A549 (cell line): ENCODE data around the gene STAP1. TPM values are rescaled to one million over a fixed set of nuclear protein-coding genes. Genes with fewer than 3 reads are reported as not detected.

ENCODE experiments used
- ATAC-seq, 2 experiments: fragments of 200-7000 bp in 1 of 2; fragments of >200 bp in 1 of 2; cut with Nextera tagmentation in 1 of 2; cut with Tn5 transposase in 1 of 2; 3 replicates each; pipeline versions ENCODE4 v1.8.0 to v1.9.1; 2018 to 2020; ENCODE audit warnings: mild to moderate bottlenecking in 1 of 2, moderate library complexity in 1 of 2
- CTCF ChIA-PET: fragments of 300-600 bp; sonication (Branson Sonifier 250); formaldehyde crosslinking; extraction: SDS; loops from one replicate; lab custom pipeline; 2021; ENCODE audit warnings: antibody characterized with exemption, inconsistent platforms; lab: Yijun Ruan, JAX
- POLR2A ChIA-PET: fragments of 350-600 bp; formaldehyde crosslinking; extraction: SDS; loops from one replicate; lab custom pipeline; 2021; ENCODE audit warnings: antibody characterized with exemption, inconsistent platforms; lab: Yijun Ruan, JAX
- DNase-seq, 2 experiments: peaks; one replicate each; pipeline versions ENCODE4 v3.0.0 to v3.0.0-alpha.2; 2011 to 2016; ENCODE audit warnings: low read depth in 1 of 2, low spot score in 1 of 2
- FAIRE-seq: peaks from 2 replicates; lab custom pipeline; 2011; peaks lifted over from hg19 to GRCh38; lab: Jason Lieb, UNC
- H3K27ac ChIP-seq, 2 experiments: fragments of >200 bp; sonication (Bioruptor Twin); formaldehyde crosslinking; 3 replicates each; pipeline ENCODE4 v1.5.1; 2016 to 2017
- H3K4me1 ChIP-seq: fragments of >200 bp; sonication (Bioruptor Twin); formaldehyde crosslinking; 3 replicates; pipeline ENCODE4 v1.6.1; 2016
- H3K4me2 ChIP-seq: fragments of >200 bp; sonication (Bioruptor Twin); formaldehyde crosslinking; 3 replicates; pipeline ENCODE4 v1.6.1; 2016
- H3K4me3 ChIP-seq: fragments of >200 bp; sonication (Bioruptor Twin); formaldehyde crosslinking; 3 replicates; pipeline ENCODE4 v1.5.1; 2016
- H3K9me3 ChIP-seq: fragments of >200 bp; sonication (Bioruptor Twin); formaldehyde crosslinking; 3 replicates; pipeline ENCODE4 v1.6.1; 2016
- BHLHE40 ChIP-seq: IDR thresholded peaks from 2 replicates; pipeline ENCODE4 v1.6.1; 2012; ENCODE audit warnings: low read depth, low read length, inconsistent platforms
- CBX8 ChIP-seq: fragments of 200-600 bp; sonication (generic); IDR thresholded peaks from 2 replicates; pipeline ENCODE4 v1.6.1; 2016
- CEBPB ChIP-seq, 2 experiments: fragments of >200 bp in 1 of 2; sonication (Bioruptor Twin) in 1 of 2; formaldehyde crosslinking in 1 of 2; IDR thresholded peaks; 2 replicates each; pipeline ENCODE4 v1.6.1; 2012 to 2016
- EHF ChIP-seq: fragments of 250-450 bp; sonication (Bioruptor Pico); IDR thresholded peaks from 2 replicates; pipeline ENCODE4 v1.5.0; 2020; ENCODE audit warnings: mild to moderate bottlenecking
- EHMT2 ChIP-seq: fragments of 200-600 bp; sonication (generic); IDR thresholded peaks from 2 replicates; pipeline ENCODE4 v1.6.1; 2016; ENCODE audit warnings: antibody characterized with exemption, low read depth, mild to moderate bottlenecking, moderate library complexity
- ESRRA ChIP-seq: fragments of 150-350 bp; IDR thresholded peaks from 2 replicates; pipeline ENCODE4 v1.6.1; 2014; ENCODE audit warnings: mild to moderate bottlenecking, low read length, borderline replicate concordance
- FOSB ChIP-seq: fragments of 250-450 bp; sonication (Bioruptor Pico); IDR thresholded peaks from 2 replicates; pipeline ENCODE4 v1.5.0; 2020; ENCODE audit warnings: mild to moderate bottlenecking, moderate library complexity
- GATA3 ChIP-seq: IDR thresholded peaks from 2 replicates; pipeline ENCODE4 v1.6.1; 2012; ENCODE audit warnings: borderline replicate concordance
- HDAC2 ChIP-seq: fragments of 200-600 bp; sonication (generic); IDR thresholded peaks from 2 replicates; pipeline ENCODE4 v1.6.1; 2016
- HEYL ChIP-seq: fragments of 250-450 bp; sonication (Bioruptor Pico); IDR thresholded peaks from 2 replicates; pipeline ENCODE4 v1.8.0; 2021; ENCODE audit warnings: mild to moderate bottlenecking, moderate library complexity
- HOXB13 ChIP-seq: fragments of 250-450 bp; sonication (Bioruptor Pico); IDR thresholded peaks from 2 replicates; pipeline ENCODE4 v1.5.0; 2020; ENCODE audit warnings: low read depth, mild to moderate bottlenecking, moderate library complexity
- HOXB5 ChIP-seq: fragments of 250-450 bp; sonication (Bioruptor Pico); IDR thresholded peaks from 2 replicates; pipeline ENCODE4 v1.5.0; 2020; ENCODE audit warnings: mild to moderate bottlenecking, moderate library complexity
- JUNB ChIP-seq: fragments of >200 bp; sonication (Bioruptor Twin); formaldehyde crosslinking; IDR thresholded peaks from 2 replicates; pipeline ENCODE4 v1.6.1; 2016
- NPAS2 ChIP-seq: fragments of 250-450 bp; sonication (Bioruptor Pico); IDR thresholded peaks from 2 replicates; pipeline ENCODE4 v1.8.0; 2022; ENCODE audit warnings: mild to moderate bottlenecking, moderate library complexity, borderline replicate concordance
- NR3C1 ChIP-seq: fragments of >200 bp; sonication (Bioruptor Twin); formaldehyde crosslinking; IDR thresholded peaks from 3 replicates; pipeline ENCODE4 v1.6.1; 2017
- PHF8 ChIP-seq: fragments of 200-600 bp; sonication (generic); IDR thresholded peaks from 2 replicates; pipeline ENCODE4 v1.6.1; 2016; ENCODE audit warnings: low read depth, mild to moderate bottlenecking, antibody characterized with exemption, moderate library complexity, borderline replicate concordance
- RAD21 ChIP-seq, 2 experiments: fragments of >200 bp in 1 of 2; sonication (Bioruptor Twin) in 1 of 2; formaldehyde crosslinking in 1 of 2; IDR thresholded peaks in 1 of 2; conservative IDR thresholded peaks in 1 of 2; 2 replicates in 1 of 2; 3 replicates in 1 of 2; pipeline ENCODE4 v1.6.1; 2012 to 2018; ENCODE audit warnings: inconsistent platforms in 1 of 2
- RARB ChIP-seq: fragments of 250-450 bp; sonication (Bioruptor Pico); IDR thresholded peaks from 2 replicates; pipeline ENCODE4 v1.8.0; 2021; ENCODE audit warnings: mild to moderate bottlenecking, moderate library complexity
- RFX5 ChIP-seq: fragments of 450-650 bp; IDR thresholded peaks from 2 replicates; pipeline ENCODE4 v1.7.1; 2014; ENCODE audit warnings: antibody characterized with exemption, mild to moderate bottlenecking, moderate library complexity
- SMC3 ChIP-seq: fragments of >200 bp; sonication (Bioruptor Twin); formaldehyde crosslinking; IDR thresholded peaks from 3 replicates; pipeline ENCODE4 v1.6.1; 2018; ENCODE audit warnings: inconsistent platforms
- WGBS: methylation state at CpG from one replicate; pipeline ENCODE4 v1.1.6; 2017; ENCODE audit errors: missing lambda C conversion rate; 5-methylcytosine and 5-hydroxymethylcytosine counted together
- polyA plus RNA-seq, 4 experiments: library from polyadenylated mRNA; depleted of rRNA in 3 of 4; stranded (reverse); fragments of >200 nt; fragmentation: RNase III in 1 of 4; extraction: RNeasy Plus Mini Kit Qiagen cat#74134 plus additional on column Dnase treatment in 1 of 4; gene quantifications; 2 replicates in 3 of 4; 3 replicates in 1 of 4; pipeline ENCODE4 v1.2.3, GENCODE V29; 2011 to 2017
- TF ChIP-seq, protein P1 (sequence below): fragments of 150-350 bp; IDR thresholded peaks from 2 replicates; pipeline ENCODE4 v1.6.1; 2014; ENCODE audit warnings: low read depth, mild to moderate bottlenecking, low read length
- TF ChIP-seq, protein P2 (sequence below): fragments of >200 bp; sonication (Bioruptor Twin); formaldehyde crosslinking; IDR thresholded peaks from 3 replicates; pipeline ENCODE4 v1.6.1; 2016
- TF ChIP-seq, protein P3 (sequence below): fragments of 250-450 bp; sonication (Bioruptor Pico); IDR thresholded peaks from 2 replicates; pipeline ENCODE4 v1.5.0; 2021; ENCODE audit warnings: mild to moderate bottlenecking, moderate library complexity, borderline replicate concordance

Gene STAP1
- polyA plus RNA-seq, 2 of the 4 experiments (the other 2 are of a cell fraction): not detected

DNA sequence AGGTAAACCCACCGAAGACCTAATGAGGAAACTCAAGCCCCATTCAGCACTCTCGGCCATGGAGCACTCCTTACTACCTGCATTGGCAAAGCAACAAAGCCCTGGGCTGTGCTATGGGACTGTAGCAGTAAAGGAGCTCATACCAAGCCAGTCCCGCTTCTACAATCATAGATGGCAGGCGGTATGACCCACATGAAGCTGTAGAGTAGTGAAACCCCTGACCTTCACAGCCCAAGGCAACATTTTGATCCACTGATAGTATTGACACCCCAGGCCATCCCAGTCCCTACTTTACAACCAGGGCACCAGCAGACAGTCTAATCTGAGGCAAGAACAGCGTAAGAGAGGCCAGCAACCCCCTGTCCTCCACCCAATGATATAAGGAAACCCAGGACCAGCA is 38.4 kb upstream of the STAP1 start:
- Histone ChIP-seq H3K4me3 (no peak overlapping the region), H3K27ac (no peak overlapping the region), H3K9me3 (no peaks in the 10 kb centered on the region), H3K4me2 (no peak overlapping the region), H3K4me1 (no peaks in the 10 kb centered on the region)
- FAIRE-seq (no peak), ATAC-seq (no peak), DNase-seq (no peak)
- 89% methylated on average over 4 of the region's 5 CpGs for WGBS
- ChIA-PET POLR2A (no interaction called here), CTCF (no interaction called here)
- TF ChIP-seq, protein P1, sequence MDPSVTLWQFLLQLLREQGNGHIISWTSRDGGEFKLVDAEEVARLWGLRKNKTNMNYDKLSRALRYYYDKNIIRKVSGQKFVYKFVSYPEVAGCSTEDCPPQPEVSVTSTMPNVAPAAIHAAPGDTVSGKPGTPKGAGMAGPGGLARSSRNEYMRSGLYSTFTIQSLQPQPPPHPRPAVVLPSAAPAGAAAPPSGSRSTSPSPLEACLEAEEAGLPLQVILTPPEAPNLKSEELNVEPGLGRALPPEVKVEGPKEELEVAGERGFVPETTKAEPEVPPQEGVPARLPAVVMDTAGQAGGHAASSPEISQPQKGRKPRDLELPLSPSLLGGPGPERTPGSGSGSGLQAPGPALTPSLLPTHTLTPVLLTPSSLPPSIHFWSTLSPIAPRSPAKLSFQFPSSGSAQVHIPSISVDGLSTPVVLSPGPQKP: no peak
- TF ChIP-seq NR3C1 (no peak), CBX8 (no peak), GATA3 (no peak), CEBPB (IDR thresholded peaks at IDR 0.05) (no peak), HEYL (no peak)

DNA sequence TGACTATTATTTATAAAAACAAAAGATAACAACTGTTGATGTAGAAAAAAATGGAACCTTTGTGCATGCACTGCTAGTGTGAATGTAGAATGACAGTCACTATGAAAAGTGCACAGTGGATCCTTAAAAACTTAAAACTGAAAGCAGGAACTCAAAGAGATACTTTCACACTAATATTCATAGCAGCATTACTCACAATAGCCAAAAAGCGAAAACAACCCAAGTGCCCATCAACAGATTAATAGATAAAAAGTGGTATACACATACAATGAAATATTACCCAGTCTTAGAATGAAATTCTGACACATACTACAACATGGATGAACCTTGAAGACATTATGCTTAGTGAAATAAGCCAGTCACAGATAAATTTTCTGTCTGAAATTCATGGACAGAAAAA is 37.0 kb upstream of the STAP1 start:
- Histone ChIP-seq H3K9me3 (no peaks in the 10 kb centered on the region), H3K4me1 (no peaks in the 10 kb centered on the region), H3K27ac (no peak overlapping the region), H3K4me3 (no peak overlapping the region), H3K4me2 (no peak overlapping the region)
- ChIA-PET CTCF (no interaction called here), POLR2A (no interaction called here)
- WGBS: 95% methylated on average over 1 of the region's 1 CpG
- TF ChIP-seq BHLHE40 (no peak), EHF (CRISPR knock-in tag) (no peak)
- TF ChIP-seq, protein P1: no peak
- ATAC-seq (no peak), FAIRE-seq (no peak), DNase-seq (no peak)

DNA sequence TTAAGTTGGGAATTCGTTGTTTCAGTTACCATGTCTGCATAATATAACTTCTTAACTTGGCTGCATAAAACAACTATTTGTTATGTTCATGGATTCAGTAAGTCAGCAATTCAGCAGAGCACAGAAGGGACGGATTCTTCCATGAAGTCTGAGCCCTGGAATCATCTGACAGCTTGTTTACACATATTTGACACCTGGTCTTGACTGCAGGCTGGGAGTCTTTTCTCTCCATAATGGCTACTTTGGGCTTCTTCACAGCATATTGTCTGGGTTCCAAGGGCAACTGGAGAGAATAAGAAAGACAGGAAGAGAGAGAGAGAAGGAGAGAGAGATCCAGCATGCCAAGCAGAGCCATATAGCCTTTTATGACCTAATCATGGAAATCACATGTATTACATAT is 36.3 kb upstream of the STAP1 start:
- ATAC-seq: no peak
- no peak for FAIRE-seq
- POLR2A ChIA-PET: no interaction called here

More for the DNA sequence above, 36.3 kb upstream of the STAP1 start:
- Histone ChIP-seq H3K9me3 (no peaks in the 10 kb centered on the region), H3K4me3 (no peak overlapping the region), H3K4me2 (no peak overlapping the region), H3K27ac (no peak overlapping the region), H3K4me1 (no peaks in the 10 kb centered on the region)
- CTCF ChIA-PET: no interaction called here
- DNase-seq: no peak
- TF ChIP-seq RARB (CRISPR knock-in tag) (no peak), JUNB (no peak), HOXB5 (CRISPR knock-in tag) (no peak), HDAC2 (no peak), CEBPB (IDR thresholded peaks at IDR 0.05) (no peak), ESRRA (no peak), NR3C1 (no peak), EHMT2 (no peak), NPAS2 (CRISPR knock-in tag) (no peak), RAD21 (conservative IDR thresholded peaks at IDR 0.05 in 1 of 2, IDR thresholded peaks at IDR 0.05 in 1 of 2) (no peak), FOSB (CRISPR knock-in tag) (no peak), RFX5 (no peak), SMC3 (no peak), PHF8 (no peak), HOXB13 (no peak)
- TF ChIP-seq, protein P2, sequence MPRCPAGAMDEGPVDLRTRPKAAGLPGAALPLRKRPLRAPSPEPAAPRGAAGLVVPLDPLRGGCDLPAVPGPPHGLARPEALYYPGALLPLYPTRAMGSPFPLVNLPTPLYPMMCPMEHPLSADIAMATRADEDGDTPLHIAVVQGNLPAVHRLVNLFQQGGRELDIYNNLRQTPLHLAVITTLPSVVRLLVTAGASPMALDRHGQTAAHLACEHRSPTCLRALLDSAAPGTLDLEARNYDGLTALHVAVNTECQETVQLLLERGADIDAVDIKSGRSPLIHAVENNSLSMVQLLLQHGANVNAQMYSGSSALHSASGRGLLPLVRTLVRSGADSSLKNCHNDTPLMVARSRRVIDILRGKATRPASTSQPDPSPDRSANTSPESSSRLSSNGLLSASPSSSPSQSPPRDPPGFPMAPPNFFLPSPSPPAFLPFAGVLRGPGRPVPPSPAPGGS: no peak
- TF ChIP-seq, protein P3, sequence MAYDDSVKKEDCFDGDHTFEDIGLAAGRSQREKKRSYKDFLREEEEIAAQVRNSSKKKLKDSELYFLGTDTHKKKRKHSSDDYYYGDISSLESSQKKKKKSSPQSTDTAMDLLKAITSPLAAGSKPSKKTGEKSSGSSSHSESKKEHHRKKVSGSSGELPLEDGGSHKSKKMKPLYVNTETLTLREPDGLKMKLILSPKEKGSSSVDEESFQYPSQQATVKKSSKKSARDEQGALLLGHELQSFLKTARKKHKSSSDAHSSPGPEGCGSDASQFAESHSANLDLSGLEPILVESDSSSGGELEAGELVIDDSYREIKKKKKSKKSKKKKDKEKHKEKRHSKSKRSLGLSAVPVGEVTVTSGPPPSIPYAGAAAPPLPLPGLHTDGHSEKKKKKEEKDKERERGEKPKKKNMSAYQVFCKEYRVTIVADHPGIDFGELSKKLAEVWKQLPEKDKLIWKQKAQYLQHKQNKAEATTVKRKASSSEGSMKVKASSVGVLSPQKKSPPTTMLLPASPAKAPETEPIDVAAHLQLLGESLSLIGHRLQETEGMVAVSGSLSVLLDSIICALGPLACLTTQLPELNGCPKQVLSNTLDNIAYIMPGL (CRISPR knock-in tag): no peak
- WGBS: 85% methylated on average over 2 of the region's 2 CpGs
